Endothelial cell of umbilical vein (primary cell): Measurements from ENCODE around the gene CAPS.

Experiments used
- CTCF ChIP-seq, 2 donors: IDR thresholded peaks; 1 replicate in 1 of 2; 2 replicates in 1 of 2; pipeline ENCODE4 v1.5.1; 2011; ENCODE audit warnings: low read length in 2 of 2, mild to moderate bottlenecking in 2 of 2, moderate library complexity in 2 of 2, control low read depth in 1 of 2, inconsistent platforms in 1 of 2, low read depth in 1 of 2; ENCODE audit not compliant: insufficient read depth in 1 of 2; ENCODE audit errors: extremely low read depth in 1 of 2
- EZH2 ChIP-seq: IDR thresholded peaks from 2 replicates; pipeline ENCODE4 v1.6.1; 2012; ENCODE audit warnings: borderline replicate concordance, low read depth, mild to moderate bottlenecking, moderate library complexity, low read length, inconsistent platforms; ENCODE audit not compliant: severe bottlenecking
- JUN ChIP-seq: IDR thresholded peaks from 2 replicates; pipeline ENCODE4 v1.6.1; 2011; ENCODE audit warnings: borderline replicate concordance, low read depth; ENCODE audit not compliant: insufficient read length, insufficient read depth
- POLR2A ChIP-seq: IDR thresholded peaks from 2 replicates; pipeline ENCODE4 v1.6.1; 2012; ENCODE audit warnings: low read depth, mild to moderate bottlenecking, control low read depth, low read length

- TF ChIP-seq CTCF (IDR thresholded peaks at IDR 0.05; ENCODE audit: extremely low read depth in 1 of 2, insufficient read depth in 1 of 2, low read depth in 1 of 2, low read length in 2 of 2) (no peak), EZH2 (no peak), POLR2A (no peak), JUN (no peak)
Observed at GRCh38 chr19:5943045-5943444, 29.0 kb downstream of the CAPS start.
